ENCODE results near the gene KRTAP21-1. TPM values are rescaled to one million over a fixed set of nuclear protein-coding genes. Genes with fewer than 3 reads are reported as not detected.

Gene KRTAP21-1
- total and polyA plus RNA-seq, 9 of the 15 experiments (the other 6 are each of a cell fraction or from before 2014, with no cell fraction given), result not detected

- POLR2A ChIA-PET, result interaction anchor here (0.6 kb wide), 1 partner anchor 303 kb away, joined by 3 read pairs; no protein-coding TSS in a partner anchor
- H4K20me1 ChIP-seq (replicated peaks; ENCODE audit: control insufficient read depth, insufficient read depth, low read length), result no peaks in the 10 kb centered on the region
- no peak overlapping the region for H3K4me3 ChIP-seq
- 0% methylated on average over 1 of the region's 1 CpG for WGBS (ENCODE audit: insufficient coverage, low coverage, missing lambda C conversion rate)
- CTCF ChIA-PET (ENCODE audit: low intra/inter-chr PET ratio), result no interaction called here
- no peaks in the 10 kb centered on the region for H3K27me3 ChIP-seq (ENCODE audit: control insufficient read depth in 2 of 2, insufficient read depth in 2 of 2, low read length in 2 of 2)
- no TSS peak for BruUV-seq (replicated peaks)
- no peak overlapping the region for H3K9ac ChIP-seq (ENCODE audit: insufficient read depth in 1 of 2, low read depth in 2 of 2, low read length in 2 of 2)
- no peaks in the 10 kb centered on the region for H3K36me3 ChIP-seq (ENCODE audit: control insufficient read depth, insufficient read depth, low read length)
- DNase-seq (ENCODE audit: extremely low read depth in 1 of 4, low spot score in 3 of 4) (no peak), FAIRE-seq (no peak), ATAC-seq (no peak)
- H3K79me2 ChIP-seq (ENCODE audit: control insufficient read depth, insufficient read depth, low read length), result no peaks in the 10 kb centered on the region
- no peaks in the 10 kb centered on the region for H3K9me1 ChIP-seq (ENCODE audit: control insufficient read depth, insufficient read depth, low read length)
- H3K27ac ChIP-seq (ENCODE audit: extremely low read depth, low read depth, low read length), result no peak overlapping the region
- intact Hi-C loops (cut with micrococcal nuclease), result no loop called here
- H3K4me2 ChIP-seq (ENCODE audit: insufficient read depth, low read length), result no peak overlapping the region
- no peaks in the 10 kb centered on the region for H3K9me3 ChIP-seq (replicated peaks; ENCODE audit: control insufficient read depth, insufficient read depth, low read depth, low read length)
- in situ Hi-C loops (cut with MboI), result no loop called here
- H3K4me1 ChIP-seq (replicated peaks in 1 of 2; ENCODE audit: control insufficient read depth in 2 of 2, insufficient read depth in 2 of 2, low read length in 2 of 2), result no peaks in the 10 kb centered on the region
- H2AFZ ChIP-seq (ENCODE audit: low read depth, low read length), result no peak overlapping the region
- TF ChIP-seq KLF10 (CRISPR knock-in tag; IDR thresholded peaks at IDR 0.05) (no peak), ZNF133 (CRISPR knock-in tag; IDR thresholded peaks at IDR 0.05) (no peak), YY1 (IDR thresholded peaks at IDR 0.05; ENCODE audit: borderline replicate concordance in 1 of 3, control insufficient read depth in 1 of 3, extremely low read depth in 1 of 3, insufficient read depth in 3 of 3, insufficient read length in 1 of 3, insufficient replicate concordance in 2 of 3, low read depth in 1 of 3, low read length in 2 of 3) (no peak), ZNF3 (CRISPR knock-in tag; IDR thresholded peaks at IDR 0.05) (no peak), LEF1 (IDR thresholded peaks at IDR 0.05) (no peak), BMI1 (IDR thresholded peaks at IDR 0.05; ENCODE audit: low read length) (no peak), GTF2A2 (tag; IDR thresholded peaks at IDR 0.05) (no peak)
These were observed 35.8 kb downstream of the KRTAP21-1 start for GRCh38 chr21:30719401-30719800.
